HG02981 (cell line): ENCODE results near the gene PI4K2B.
"Not testable (repeated sequence)": the region's sequence is repeated elsewhere in the genome, so short reads cannot be mapped to it uniquely, and the experiment has no call there.

ENCODE experiments used
- ATAC-seq: cut with Tn5 transposase; IDR thresholded peaks from one replicate; pipeline ENCODE4 v1.9.1; 2021; ENCODE audit warnings: mild to moderate bottlenecking, moderate library complexity; ENCODE audit not compliant: unreplicated experiment

PI4K2B gene

GRCh38 chr4:25302626-25303025, 68.8 kb downstream of the PI4K2B start:
- ATAC-seq = no peak

DNA sequence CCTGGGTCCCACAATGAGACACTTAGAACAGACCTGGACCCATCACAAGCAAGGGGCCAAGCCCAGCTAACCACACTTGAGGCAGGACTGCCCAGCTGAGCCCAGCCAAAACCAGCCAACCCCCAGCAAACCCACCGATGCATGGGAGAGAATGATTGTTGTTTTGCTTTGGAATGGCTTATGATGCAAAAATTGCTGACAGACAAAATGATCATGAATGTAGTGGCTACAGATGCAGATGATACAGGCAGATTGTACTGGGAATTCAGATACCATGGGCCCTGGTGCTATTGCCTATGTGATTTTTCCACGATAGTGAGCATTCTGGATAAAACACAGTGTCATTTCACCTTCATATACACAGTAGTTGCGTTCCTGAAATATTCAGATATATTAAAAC, 69.7 kb downstream of the PI4K2B start:
- ATAC-seq = no peak

DNA sequence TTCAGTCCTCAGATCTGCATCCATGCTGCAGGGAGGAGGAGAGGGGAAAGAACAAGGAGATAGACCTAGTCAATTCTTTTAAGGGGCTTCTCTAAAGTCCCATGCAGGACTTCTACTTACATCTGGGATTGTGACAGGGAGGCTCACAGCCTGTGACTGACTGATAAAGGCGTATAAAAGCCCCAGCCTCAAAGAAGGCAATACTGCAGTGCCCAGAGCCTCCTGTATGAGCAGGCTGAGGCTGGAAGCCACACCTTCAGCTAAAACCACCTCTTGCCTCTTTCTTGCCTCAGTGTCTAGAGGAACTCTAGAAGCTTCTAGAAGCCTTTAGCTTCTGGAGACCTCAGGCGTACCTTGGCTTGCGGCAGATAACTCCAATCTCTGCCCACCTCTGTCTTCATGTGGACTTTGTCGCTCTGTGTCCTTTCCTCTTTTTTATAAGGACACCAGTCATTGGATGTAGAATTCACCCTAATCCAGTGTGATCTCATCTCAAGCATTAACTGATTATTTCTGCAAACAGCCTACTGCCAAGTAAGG, 72.8 kb downstream of the PI4K2B start:
- ATAC-seq = no peak

- ATAC-seq = no peak
Observed at GRCh38 chr4:25307596-25307995, 73.8 kb downstream of the PI4K2B start.

GRCh38 chr4:25308306-25308705, 74.5 kb downstream of the PI4K2B start:
- ATAC-seq = no peak

DNA sequence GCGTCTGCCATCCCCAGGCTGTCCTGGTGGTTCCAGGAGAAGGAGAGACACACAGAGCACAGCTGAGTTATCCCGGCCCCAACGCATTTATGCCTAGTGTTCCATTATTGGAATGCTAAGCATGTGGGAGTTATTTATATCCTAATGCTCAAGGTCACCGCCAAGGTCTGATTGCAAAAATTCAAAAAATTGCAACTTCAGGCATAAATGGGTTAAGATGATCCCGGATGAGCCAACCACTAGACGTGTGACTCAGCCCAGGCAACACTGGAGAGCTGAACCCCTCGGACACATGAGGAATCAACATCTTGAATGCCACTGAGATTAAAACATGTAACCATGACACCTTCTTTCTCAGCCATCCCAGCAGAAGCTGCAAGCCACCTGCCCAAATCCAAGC, 74.9 kb downstream of the PI4K2B start:
- ATAC-seq = no peak

GRCh38 chr4:25310066-25310802, 76.4 kb downstream of the PI4K2B start:
- peak; percentile 42 for ATAC-seq

GRCh38 chr4:25310803-25311166, 77.0 kb downstream of the PI4K2B start:
- peak; percentile 16 for ATAC-seq

DNA sequence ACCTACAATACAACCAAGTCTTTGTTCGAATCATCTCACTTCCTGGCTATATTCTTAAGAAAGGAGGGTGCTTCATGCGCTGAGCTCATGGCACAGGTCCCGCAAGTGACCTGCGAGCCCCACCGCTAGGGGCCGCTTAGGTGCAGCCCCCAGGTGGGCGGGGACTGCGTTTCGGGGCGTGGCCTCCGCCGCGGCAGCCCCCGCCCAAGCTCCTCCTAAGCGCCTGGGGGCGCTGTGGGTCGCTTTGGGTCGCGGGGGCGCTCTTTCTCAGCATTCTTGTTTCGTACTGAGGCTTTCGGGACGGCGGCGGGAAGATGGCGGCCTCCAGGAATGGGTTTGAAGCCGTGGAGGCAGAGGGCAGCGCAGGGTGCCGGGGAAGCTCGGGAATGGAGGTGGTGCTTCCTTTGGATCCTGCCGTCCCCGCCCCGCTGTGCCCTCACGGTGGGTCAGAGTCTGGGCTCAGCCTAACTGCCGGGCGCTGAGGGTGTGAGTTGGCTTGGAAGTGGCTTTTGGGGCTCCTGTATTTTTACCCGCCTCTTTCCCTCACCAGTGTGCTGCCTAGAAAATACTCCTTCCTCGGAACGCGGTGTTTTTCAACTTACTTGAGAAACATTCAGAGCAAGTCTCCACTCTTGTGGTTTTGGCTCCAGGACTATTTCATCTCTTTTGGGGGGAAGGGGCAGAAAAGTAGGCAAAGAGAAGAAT, 78.8 kb downstream of the PI4K2B start, which contains the start of gene ZCCHC4:
Gene ZCCHC4 (plus strand): TSS at position 279 of the 705 bp plus-strand sequence. CDS start 36 bp downstream, at position 315.
- ATAC-seq = peak; percentile 86

- no peak for ATAC-seq
Observed at GRCh38 chr4:25313201-25313895, 79.5 kb downstream of the PI4K2B start.

DNA sequence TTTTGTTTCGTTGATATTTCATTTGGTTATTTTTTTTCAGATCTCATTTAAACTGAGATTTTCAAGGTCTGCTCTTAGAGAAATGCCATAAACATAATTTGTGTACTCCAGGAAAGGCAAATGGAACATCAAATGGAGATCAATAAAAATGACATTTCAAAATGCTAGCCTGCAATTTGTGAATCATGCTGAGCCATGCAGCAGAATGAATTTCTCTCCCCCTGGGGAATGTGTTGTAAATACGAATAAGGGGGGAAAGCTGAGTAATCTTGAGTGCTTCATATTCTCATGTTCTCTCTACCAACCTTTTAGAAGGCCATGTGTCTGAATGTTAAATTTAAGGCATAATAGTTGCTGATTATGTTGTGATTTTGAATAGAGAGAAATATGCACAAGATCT, 86.5 kb downstream of the PI4K2B start:
- no peak for ATAC-seq

DNA sequence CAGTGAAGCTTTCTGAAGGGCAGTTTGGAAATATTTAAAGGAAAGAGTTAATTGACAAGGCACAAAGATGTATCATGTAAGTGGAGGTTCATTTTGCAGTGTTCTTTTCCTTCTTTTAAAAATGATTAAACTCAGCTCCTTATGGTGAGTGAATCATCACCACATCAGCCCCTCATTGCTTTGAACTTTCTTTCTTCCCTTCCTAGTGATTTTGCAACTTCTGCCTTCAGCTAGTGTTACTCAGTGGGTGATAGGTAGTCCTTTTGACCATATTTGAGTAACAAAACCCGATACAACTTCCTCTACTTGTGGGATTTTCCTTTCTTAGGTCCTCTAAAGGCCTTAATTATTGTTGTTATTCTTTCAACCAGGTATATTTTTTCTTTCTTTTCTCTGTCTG, 86.9 kb downstream of the PI4K2B start:
- no peak for ATAC-seq

GRCh38 chr4:25321703-25322102, 87.9 kb downstream of the PI4K2B start:
- no peak for ATAC-seq

DNA sequence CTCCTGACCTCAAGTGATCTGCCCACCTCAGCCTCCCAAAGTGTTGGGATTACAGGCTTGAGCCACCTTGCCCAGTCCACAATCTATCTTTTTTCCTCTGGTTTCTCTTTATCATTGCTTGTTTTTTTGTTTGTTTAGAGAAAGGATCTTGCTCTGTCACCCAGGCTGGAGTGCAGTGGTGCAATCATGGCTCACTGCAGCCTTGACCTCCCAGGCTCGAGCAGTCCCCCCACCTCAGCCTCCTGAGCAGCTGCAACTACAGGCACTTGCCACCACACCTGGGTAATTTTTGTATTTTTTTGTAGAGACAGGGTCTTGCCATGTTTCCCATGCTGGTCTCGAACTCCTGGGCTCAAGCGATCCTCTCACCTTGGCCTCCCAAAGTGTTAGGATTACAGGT, 94.6 kb downstream of the PI4K2B start:
- not testable (repeated sequence) for ATAC-seq
